ENCODE results near the gene GDI1. TPM values are rescaled to one million over a fixed set of nuclear protein-coding genes. Genes with fewer than 3 reads are reported as not detected.

GDI1 gene
- total and polyA plus RNA-seq, 2 of the 8 experiments (the other 6 are each of a cell fraction or from before 2014, with no cell fraction given) = 83.1 to 136 TPM

DNA sequence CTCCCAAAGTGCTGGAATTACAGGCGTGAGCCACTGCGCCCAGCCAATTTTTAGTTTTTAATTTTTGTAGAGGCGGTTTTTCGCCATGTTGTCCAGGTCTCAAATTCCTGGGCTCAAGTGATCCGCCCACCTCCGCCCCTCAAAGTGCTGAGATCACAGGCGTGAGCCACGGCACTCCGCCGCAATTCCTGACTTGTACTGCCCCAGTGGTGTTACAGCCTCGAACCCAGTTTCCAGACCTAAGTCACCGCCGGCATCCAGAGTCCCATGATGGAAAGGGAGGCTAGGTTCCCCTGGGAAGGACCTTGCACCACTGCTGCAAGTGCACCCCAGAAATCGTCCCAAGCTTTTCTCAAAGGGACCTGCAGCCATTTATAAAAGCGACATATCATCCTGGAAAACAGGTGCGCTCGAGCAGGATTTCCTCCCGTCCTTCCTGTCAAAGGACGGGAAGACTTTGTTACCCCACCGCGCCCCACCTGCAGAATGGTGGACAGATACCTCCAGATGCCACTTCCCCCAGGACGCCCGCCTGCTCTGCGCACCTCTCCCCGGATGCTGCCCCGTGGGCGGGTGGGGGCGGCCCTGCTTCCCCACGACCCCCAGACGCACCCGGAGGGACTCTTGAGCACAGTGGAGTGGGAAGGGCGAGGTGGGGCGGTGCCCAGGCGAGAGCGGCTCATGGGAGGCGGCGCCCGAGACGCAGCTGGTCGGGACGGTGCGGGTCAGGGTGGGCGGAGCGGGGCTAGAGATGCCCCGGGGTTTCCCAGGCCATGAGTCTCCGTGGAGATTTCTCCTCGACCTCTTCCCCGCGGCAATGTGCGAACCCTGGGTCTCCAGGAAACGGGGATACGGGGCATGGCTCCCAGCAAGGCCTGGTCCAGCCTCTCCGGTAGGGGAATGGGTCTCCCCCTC, 39.7 kb upstream of the GDI1 start:
- Histone ChIP-seq H2AFZ (ENCODE audit: low read length) (no peak overlapping the region), H4K20me1 (replicated peaks in 1 of 2; ENCODE audit: control insufficient read depth in 1 of 2, insufficient read depth in 2 of 2, low read length in 2 of 2) (peaks cover 3 to 4% of the 10 kb centered on the region in 2 experiments)
- TF ChIP-seq BACH1 (IDR thresholded peaks at IDR 0.05; ENCODE audit: low read length) (no peak), RBBP5 (IDR thresholded peaks at IDR 0.05; ENCODE audit: borderline replicate concordance, low read depth, low read length) (no peak), JUN (IDR thresholded peaks at IDR 0.05; ENCODE audit: low read depth, low read length) (no peak), SIRT6 (IDR thresholded peaks at IDR 0.05; ENCODE audit: low read length) (no peak), MAX (IDR thresholded peaks at IDR 0.05) (0 out of 2 replicates have a peak, but pooled peaks have one; percentile 1), ASH2L (IDR thresholded peaks at IDR 0.05; ENCODE audit: low read length) (no peak), KDM1A (IDR thresholded peaks at IDR 0.05; ENCODE audit: borderline replicate concordance, low read length) (no peak), ATF2 (IDR thresholded peaks at IDR 0.05; ENCODE audit: low read length) (no peak), POLR2A (IDR thresholded peaks at IDR 0.05; ENCODE audit: control extremely low read depth in 1 of 2, low read depth in 2 of 2, low read length in 2 of 2) (no peak)

More for the DNA sequence above, 39.7 kb upstream of the GDI1 start:
- Histone ChIP-seq H2BK12ac (ENCODE audit: low read depth, low read length) (no peak overlapping the region), H3K56ac (replicated peaks; ENCODE audit: insufficient read length, low read depth, low read length) (peak overlapping the region; percentile 85), H3K36me3 (ENCODE audit: control insufficient read depth in 2 of 4, insufficient read depth in 4 of 4, low read length in 3 of 4) (peaks cover 13 to 25% (median 19%) of the 10 kb centered on the region in 4 experiments), H4K5ac (ENCODE audit: insufficient read length, low read depth, low read length) (peak overlapping the region; percentile 86), H3K4me3 (ENCODE audit: extremely low read depth in 1 of 4, insufficient read depth in 2 of 4, low read depth in 3 of 4, low read length in 4 of 4) (peak overlapping the region; percentile 82 to 99 (median 96)), H3K4ac (replicated peaks; ENCODE audit: insufficient read length, low read depth, low read length) (peak overlapping the region; percentile 69), H3K9me3 (ENCODE audit: insufficient read depth in 2 of 2, low read depth in 1 of 2, low read length in 1 of 2) (no peaks in the 10 kb centered on the region), H3K18ac (ENCODE audit: extremely low read depth, low read length) (peak overlapping the region; percentile 71), H3K27me3 (replicated peaks in 1 of 4; ENCODE audit: control insufficient read depth in 3 of 4, extremely low read depth in 1 of 4, insufficient read depth in 3 of 4, low read length in 3 of 4) (no peaks in the 10 kb centered on the region), H3K79me2 (ENCODE audit: control insufficient read depth in 1 of 2, insufficient read depth in 2 of 2, low read length in 2 of 2) (peaks cover 0 to 15% of the 10 kb centered on the region in 2 experiments; a peak in 2 of 4 replicates), H3K27ac (ENCODE audit: low read depth, low read length) (peak overlapping the region; percentile 95), H2BK5ac (ENCODE audit: low read depth, low read length) (peak overlapping the region; percentile 75), H3K23ac (ENCODE audit: insufficient read length) (no peak overlapping the region), H3K4me2 (ENCODE audit: insufficient read depth in 1 of 2, low read depth in 2 of 2, low read length in 2 of 2) (peak overlapping the region; percentile 84 to 85), H2BK15ac (ENCODE audit: low read length) (no peak overlapping the region), H3K9ac (replicated peaks in 1 of 4; ENCODE audit: extremely low read depth in 1 of 4, low read depth in 3 of 4, low read length in 3 of 4) (peak overlapping the region; percentile 50 to 99 (median 90)), H4K91ac (replicated peaks; ENCODE audit: insufficient read length, low read length) (peak overlapping the region; percentile 77), H2BK120ac (replicated peaks; ENCODE audit: low read depth, low read length) (no peak overlapping the region), H3K79me1 (ENCODE audit: low read depth, low read length) (no peaks in the 10 kb centered on the region), H3K23me2 (ENCODE audit: low read depth, low read length) (peaks cover 6% of the 10 kb centered on the region; the same call in 1 of the 2 replicates), H2AK5ac (ENCODE audit: low read depth, low read length) (0 out of 2 replicates have a peak overlapping the region, but pooled peaks have one; percentile 16), H4K8ac (ENCODE audit: extremely low read depth, insufficient read depth, low read length) (peak overlapping the region; percentile 95; the same call in 1 of the 2 replicates), H2BK20ac (ENCODE audit: low read length) (no peak overlapping the region), H3K4me1 (replicated peaks in 1 of 4; ENCODE audit: control insufficient read depth in 3 of 4, insufficient read depth in 4 of 4, low read length in 3 of 4) (peaks cover 0 to 6% (median 0%) of the 10 kb centered on the region in 4 experiments; a peak in 2 of 7 replicates), H3K14ac (ENCODE audit: insufficient read length) (no peak overlapping the region)
- POLR2A ChIA-PET (ENCODE audit: partially characterized antibody) = interaction anchor here (0.6 to 8.4 kb wide), 36 partner anchors 12 to 322 kb away, joined by 3 to 124 read pairs (median 5); partner anchors contain the start of genes ATP6AP1, DNASE1L1, EMD and FAM3A
- CTCF ChIA-PET (ENCODE audit: partially characterized antibody) = interaction anchor here (0.8 to 4.9 kb wide), 4 partner anchors 12 to 137 kb away, joined by 3 to 20 read pairs (median 6); partner anchors contain the start of genes DNASE1L1 and FLNA
- DNase-seq (ENCODE audit: low read depth in 1 of 2, low spot score in 2 of 2) = peak in 1 of 2 experiments; percentile 72
- FAIRE-seq = no peak
- 6% methylated on average over 22 of the region's 53 CpGs; no CpG with 5 or more reads in 1 of the 2 experiments for WGBS, 2 experiments (ENCODE audit: extremely low coverage in 1 of 2, insufficient coverage in 1 of 2, insufficient read length in 1 of 2, insufficient replicate concordance in 2 of 2, low coverage in 1 of 2, low lambda C conversion rate in 2 of 2, missing lambda C conversion rate in 1 of 2)

Measured in H1 (cell line).